Keratinocyte (primary cell): Measurements from ENCODE around the gene BICRAL. TPM values are rescaled to one million over a fixed set of nuclear protein-coding genes. Genes with fewer than 3 reads are reported as not detected.

Experiments used
- DNase-seq: peaks from one replicate; pipeline ENCODE4 v3.0.0-alpha.2; 2011; ENCODE audit warnings: low read depth, missing footprints, low spot score
- FAIRE-seq: peaks from 2 replicates; lab custom pipeline; 2011; peaks lifted over from hg19 to GRCh38; lab: Jason Lieb, UNC
- H2AFZ ChIP-seq: 2 replicates; pipeline ENCODE4 v1.6.0; 2012; ENCODE audit warnings: low read length, control low read depth, inconsistent platforms; ENCODE audit not compliant: control insufficient read depth
- H3K27ac ChIP-seq: 2 replicates; pipeline ENCODE4 v1.5.1; 2011; ENCODE audit warnings: low read length; ENCODE audit not compliant: control insufficient read depth, insufficient read depth
- H3K27me3 ChIP-seq: 3 replicates; pipeline ENCODE4 v1.6.0; 2011; ENCODE audit warnings: low read length; ENCODE audit not compliant: control insufficient read depth, insufficient read depth; ENCODE audit errors: extremely low read depth
- H3K36me3 ChIP-seq, 2 experiments: 2 replicates in 1 of 2; 3 replicates in 1 of 2; pipeline ENCODE4 v1.5.1; 2011; ENCODE audit warnings: low read length in 2 of 2, mild to moderate bottlenecking in 1 of 2; ENCODE audit not compliant: control insufficient read depth in 2 of 2, insufficient read depth in 2 of 2; ENCODE audit errors: extremely low read depth in 1 of 2
- H3K4me1 ChIP-seq: 3 replicates; pipeline ENCODE4 v1.5.1; 2011; ENCODE audit warnings: low read length; ENCODE audit not compliant: control insufficient read depth, insufficient read depth; ENCODE audit errors: extremely low read depth
- H3K4me2 ChIP-seq: 3 replicates; pipeline ENCODE4 v1.6.0; 2011; ENCODE audit warnings: low read depth, low read length; ENCODE audit not compliant: control insufficient read depth, insufficient read depth; ENCODE audit errors: extremely low read depth
- H3K4me3 ChIP-seq, 3 experiments: fragments of 200-600 bp in 1 of 3; sonication (generic) in 1 of 3; 2 replicates in 2 of 3; 3 replicates in 1 of 3; pipeline ENCODE4 v1.5.1; 2011 to 2016; ENCODE audit warnings: low read length in 3 of 3, mild to moderate bottlenecking in 3 of 3, control low read depth in 2 of 3, inconsistent platforms in 1 of 3, low read depth in 1 of 3, mixed read lengths in 1 of 3, mixed run types in 1 of 3, moderate library complexity in 1 of 3; ENCODE audit not compliant: control insufficient read depth in 2 of 3, insufficient read depth in 2 of 3; ENCODE audit errors: extremely low read depth in 1 of 3
- H3K79me2 ChIP-seq: 2 replicates; pipeline ENCODE4 v1.6.0; 2012; ENCODE audit warnings: low read length; ENCODE audit not compliant: control insufficient read depth, insufficient read depth
- H3K9ac ChIP-seq: 3 replicates; pipeline ENCODE4 v1.6.0; 2011; ENCODE audit warnings: low read length; ENCODE audit not compliant: control insufficient read depth, insufficient read depth; ENCODE audit errors: extremely low read depth
- H3K9me1 ChIP-seq: 3 replicates; pipeline ENCODE4 v1.6.0; 2011; ENCODE audit warnings: low read length; ENCODE audit not compliant: control insufficient read depth, insufficient read depth; ENCODE audit errors: extremely low read depth
- H3K9me3 ChIP-seq: 2 replicates; pipeline ENCODE4 v1.5.1; 2012; ENCODE audit warnings: low read depth, low read length; ENCODE audit not compliant: control insufficient read depth
- H4K20me1 ChIP-seq: 3 replicates; pipeline ENCODE4 v1.6.0; 2011; ENCODE audit warnings: low read length; ENCODE audit not compliant: control insufficient read depth, insufficient read depth; ENCODE audit errors: extremely low read depth
- EZH2 ChIP-seq: IDR thresholded peaks from one replicate; pipeline ENCODE4 v1.6.1; 2012; ENCODE audit warnings: inconsistent platforms, mild to moderate bottlenecking, low read length, moderate library complexity
- dilution Hi-C: fragments of 300-500 bp; cut with MboI; formaldehyde crosslinking; loops from one replicate; pipeline ENCODE4 v1.7.0; 2020; ENCODE audit warnings: low sequenced_read_pairs; ENCODE audit not compliant: extremely low pct_ligation_motif_present
- polyA plus RNA-seq, 5 experiments: library from polyadenylated mRNA; depleted of rRNA in 3 of 5; stranded (reverse) in 3 of 5; stranded (forward) in 1 of 5; unstranded in 1 of 5; fragments of >200 nt; gene quantifications; 1 replicate in 1 of 5; 2 replicates in 3 of 5; 3 replicates in 1 of 5; pipeline versions ENCODE4 v1.2.1 to v1.2.3, GENCODE V29; 2011 to 2012; ENCODE audit warnings: missing spikeins in 2 of 5, low read depth in 1 of 5, low replicate concordance in 1 of 5
- TF ChIP-seq, protein P1 (sequence below), 3 experiments: IDR thresholded peaks in 1 of 3; conservative IDR thresholded peaks in 1 of 3; optimal IDR thresholded peaks in 1 of 3; 2 replicates in 2 of 3; 3 replicates in 1 of 3; pipeline versions ENCODE3 to v1.5.1; 2011; ENCODE audit warnings: low read length in 3 of 3, mild to moderate bottlenecking in 3 of 3, moderate library complexity in 2 of 3, control low read depth in 1 of 3, inconsistent platforms in 1 of 3; ENCODE audit not compliant: insufficient read depth in 2 of 3; ENCODE audit errors: extremely low read depth in 1 of 3

Gene BICRAL
- polyA plus RNA-seq, 1 donor (not counting 4 experiments of a cell fraction or from before 2014, with no cell fraction given) = 5.0 TPM

DNA sequence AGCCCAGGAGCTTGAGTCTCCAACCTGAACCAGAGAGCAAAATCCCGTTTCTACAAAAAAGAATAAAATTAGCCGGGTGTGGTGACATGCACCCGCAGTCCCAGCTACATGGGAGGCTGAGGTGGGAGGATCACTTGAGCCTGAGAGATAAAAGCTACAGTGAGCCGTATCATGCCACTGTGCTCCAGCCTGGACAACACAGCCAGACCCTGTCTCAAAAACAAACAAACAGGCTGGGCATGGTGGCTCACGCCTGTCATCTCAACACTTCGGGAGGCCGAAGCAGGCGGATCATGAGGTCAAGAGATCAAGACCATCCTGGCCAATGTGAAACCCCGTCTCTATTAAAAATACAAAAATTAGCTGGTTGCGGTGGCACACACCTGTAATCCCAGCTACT lies 122.6 kb downstream of the BICRAL start:
- H4K20me1 ChIP-seq = no peaks in the 10 kb centered on the region
- H3K36me3 ChIP-seq = no peaks in the 10 kb centered on the region
- H3K9me1 ChIP-seq = no peaks in the 10 kb centered on the region
- no peaks in the 10 kb centered on the region for H3K27me3 ChIP-seq
- TF ChIP-seq EZH2 = no peak
- TF ChIP-seq, protein P1, sequence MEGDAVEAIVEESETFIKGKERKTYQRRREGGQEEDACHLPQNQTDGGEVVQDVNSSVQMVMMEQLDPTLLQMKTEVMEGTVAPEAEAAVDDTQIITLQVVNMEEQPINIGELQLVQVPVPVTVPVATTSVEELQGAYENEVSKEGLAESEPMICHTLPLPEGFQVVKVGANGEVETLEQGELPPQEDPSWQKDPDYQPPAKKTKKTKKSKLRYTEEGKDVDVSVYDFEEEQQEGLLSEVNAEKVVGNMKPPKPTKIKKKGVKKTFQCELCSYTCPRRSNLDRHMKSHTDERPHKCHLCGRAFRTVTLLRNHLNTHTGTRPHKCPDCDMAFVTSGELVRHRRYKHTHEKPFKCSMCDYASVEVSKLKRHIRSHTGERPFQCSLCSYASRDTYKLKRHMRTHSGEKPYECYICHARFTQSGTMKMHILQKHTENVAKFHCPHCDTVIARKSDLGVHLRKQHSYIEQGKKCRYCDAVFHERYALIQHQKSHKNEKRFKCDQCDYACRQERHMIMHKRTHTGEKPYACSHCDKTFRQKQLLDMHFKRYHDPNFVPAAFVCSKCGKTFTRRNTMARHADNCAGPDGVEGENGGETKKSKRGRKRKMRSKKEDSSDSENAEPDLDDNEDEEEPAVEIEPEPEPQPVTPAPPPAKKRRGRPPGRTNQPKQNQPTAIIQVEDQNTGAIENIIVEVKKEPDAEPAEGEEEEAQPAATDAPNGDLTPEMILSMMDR (optimal IDR thresholded peaks at IDR 0.05 in 1 of 3, IDR thresholded peaks at IDR 0.05 in 1 of 3, conservative IDR thresholded peaks at IDR 0.05 in 1 of 3; ENCODE audit: extremely low read depth in 1 of 3, insufficient read depth in 2 of 3, low read length in 3 of 3) = no peak
- dilution Hi-C loops = no loop called here
- H3K79me2 ChIP-seq = no peaks in the 10 kb centered on the region
- no peak overlapping the region for H3K9ac ChIP-seq
- H3K27ac ChIP-seq = no peak overlapping the region
- FAIRE-seq (no peak), DNase-seq (no peak)
- H3K9me3 ChIP-seq = no peaks in the 10 kb centered on the region
- no peak overlapping the region for H2AFZ ChIP-seq
- no peak overlapping the region for H3K4me3 ChIP-seq
- no peaks in the 10 kb centered on the region for H3K4me1 ChIP-seq
- H3K4me2 ChIP-seq = no peak overlapping the region

DNA sequence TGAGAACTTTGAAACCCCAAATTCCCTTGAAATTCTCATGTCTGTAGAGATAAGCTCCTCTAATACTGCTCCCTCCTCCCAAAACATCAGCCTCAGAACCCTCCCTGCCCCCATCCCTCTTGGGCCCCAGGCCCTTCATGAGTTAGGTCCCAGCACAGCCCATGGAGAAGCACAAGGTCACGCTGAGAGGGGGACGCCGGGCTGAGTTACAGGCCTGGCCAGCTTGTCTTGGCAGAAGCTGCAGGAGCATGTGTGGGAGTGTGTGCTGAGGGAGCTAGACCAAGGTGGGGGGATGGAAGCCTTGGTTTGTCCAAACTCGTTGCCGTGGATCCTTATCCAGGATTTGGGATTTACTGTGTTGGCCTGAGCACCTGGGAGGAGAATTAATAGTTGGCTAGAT lies 125.5 kb downstream of the BICRAL start:
- Histone ChIP-seq H3K4me3 (no peak overlapping the region), H3K4me1 (no peaks in the 10 kb centered on the region), H3K27ac (no peak overlapping the region), H3K27me3 (peaks cover 4% of the 10 kb centered on the region), H3K4me2 (no peak overlapping the region), H2AFZ (no peak overlapping the region), H3K36me3 (no peaks in the 10 kb centered on the region), H3K9me3 (no peaks in the 10 kb centered on the region), H3K9me1 (no peaks in the 10 kb centered on the region), H4K20me1 (no peaks in the 10 kb centered on the region), H3K9ac (no peak overlapping the region), H3K79me2 (no peaks in the 10 kb centered on the region)
- DNase-seq (no peak), FAIRE-seq (no peak)
- dilution Hi-C loops = no loop called here
- TF ChIP-seq EZH2 = no peak

DNA sequence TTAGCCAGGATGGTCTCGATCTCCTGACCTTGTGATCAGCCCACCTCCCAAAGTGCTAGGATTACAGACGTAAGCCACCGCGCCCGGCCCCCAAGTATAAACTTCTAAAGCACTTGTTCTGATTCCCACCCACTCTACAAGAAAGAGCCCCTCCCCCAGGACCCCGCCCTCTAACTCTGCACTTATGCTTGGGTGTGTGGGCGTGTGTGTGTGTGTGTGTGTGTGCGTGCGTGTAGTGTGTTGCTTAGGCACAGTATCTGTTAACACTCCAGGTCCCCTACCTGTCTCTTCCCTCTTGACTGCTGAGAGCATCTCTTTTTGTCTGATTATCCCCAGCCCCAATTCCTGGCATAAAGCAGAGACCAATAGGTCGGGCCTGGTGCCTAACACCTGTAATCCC lies 128.0 kb downstream of the BICRAL start:
- no peaks in the 10 kb centered on the region for H3K4me1 ChIP-seq
- H3K9me3 ChIP-seq = no peaks in the 10 kb centered on the region
- H3K27ac ChIP-seq = no peak overlapping the region
- no peak overlapping the region for H3K4me3 ChIP-seq
- H3K36me3 ChIP-seq = no peaks in the 10 kb centered on the region
- no peaks in the 10 kb centered on the region for H3K79me2 ChIP-seq
- no peak overlapping the region for H3K4me2 ChIP-seq
- dilution Hi-C loops = no loop called here
- H3K27me3 ChIP-seq = peaks cover 4% of the 10 kb centered on the region
- FAIRE-seq = no peak
- no peak overlapping the region for H3K9ac ChIP-seq
- H3K9me1 ChIP-seq = no peaks in the 10 kb centered on the region
- H4K20me1 ChIP-seq = no peaks in the 10 kb centered on the region
- no peak for DNase-seq
- H2AFZ ChIP-seq = no peak overlapping the region
- no peak for TF ChIP-seq EZH2
- TF ChIP-seq, protein P1 (optimal IDR thresholded peaks at IDR 0.05 in 1 of 3, IDR thresholded peaks at IDR 0.05 in 1 of 3, conservative IDR thresholded peaks at IDR 0.05 in 1 of 3; ENCODE audit: extremely low read depth in 1 of 3, insufficient read depth in 2 of 3, low read length in 3 of 3) = no peak
